Adrenal gland (tissue), 12 donors: ENCODE measurements around the gene NKAIN2. TPM values are rescaled to one million over a fixed set of nuclear protein-coding genes. Genes with fewer than 3 reads are reported as not detected.
"Not testable (repeated sequence)": the region's sequence is repeated elsewhere in the genome, so short reads cannot be mapped to it uniquely, and the experiment has no call there.

Source experiments
- DNase-seq, 7 donors: peaks; one replicate each; pipeline ENCODE4 v3.0.0-alpha.2; 2019 to 2020
- H3K27ac ChIP-seq, 5 donors: fragments of 200-600 bp; sonication (generic) in 4 of 5; 1 replicate in 3 of 5; 2 replicates in 2 of 5; pipeline versions ENCODE4 v1.5.1 to v1.8.0; 2016 to 2020; ENCODE audit warnings: mild to moderate bottlenecking in 1 of 5
- H3K27me3 ChIP-seq: fragments of 200-600 bp; 2 replicates; pipeline ENCODE4 v1.8.0; 2021
- H3K36me3 ChIP-seq, 2 donors: fragments of 200-600 bp; replicated peaks in 1 of 2; 1 replicate in 1 of 2; 2 replicates in 1 of 2; pipeline versions ENCODE4 v1.5.1 to v1.8.0; 2018 to 2022
- H3K4me1 ChIP-seq, 2 donors: fragments of 200-600 bp; replicated peaks in 1 of 2; 1 replicate in 1 of 2; 2 replicates in 1 of 2; pipeline versions ENCODE4 v1.5.1 to v1.8.0; 2018 to 2021
- H3K4me3 ChIP-seq, 4 donors: fragments of 200-600 bp; sonication (generic) in 3 of 4; one replicate each; pipeline ENCODE4 v1.5.1; 2016 to 2018
- H3K9me3 ChIP-seq, 3 donors: fragments of 200-600 bp; sonication (generic) in 1 of 3; replicated peaks in 1 of 3; 1 replicate in 2 of 3; 2 replicates in 1 of 3; pipeline versions ENCODE4 v1.5.1 to v1.8.0; 2016 to 2021
- POLR2A ChIP-seq, 2 donors: fragments of 450-650 bp; IDR thresholded peaks; one replicate each; pipeline ENCODE4 v1.6.1; 2017; ENCODE audit warnings: antibody characterized with exemption in 2 of 2, mild to moderate bottlenecking in 2 of 2, moderate library complexity in 1 of 2
- WGBS, 4 donors: extraction: QIAGEN DNeasy Blood & Tissue Kit in 2 of 4; methylation state at CpG; one replicate each; pipeline versions ENCODE4 v1.1.5 to v1.1.7; 2013 to 2017; 5-methylcytosine and 5-hydroxymethylcytosine counted together
- intact Hi-C, 2 donors: fragments of 100-400 bp; cut with DNase I; formaldehyde crosslinking; loops; one replicate each; pipeline versions ENCODE4 v1.14.1 to v1.15.0; 2022 to 2023
- polyA plus RNA-seq, 3 donors: library from polyadenylated mRNA; stranded (reverse); fragments of 200-250 nt in 2 of 3; fragments of 350-450 nt in 1 of 3; fragmentation: Illumina TruSeq in 1 of 3; extraction: RNeasy Lipid Tissue Mini Kit (QIAGEN cat#74804) in 1 of 3; gene quantifications; one replicate each; pipeline ENCODE4 v1.2.3, GENCODE V29; 2013 to 2014
- total RNA-seq, 9 donors: library from RNA; depleted of rRNA in 4 of 9; stranded (reverse); fragments of >200 nt in 4 of 9; fragments of 120-200 nt in 1 of 9; fragmentation: NEBNext Ultra II Directional in 1 of 9; extraction: Animal tissue kit (Norgen Biotek cat#: 25700) in 1 of 9; gene quantifications; one replicate each; pipeline versions ENCODE4 v1.1.0 to v1.2.4, GENCODE V29; 2013 to 2023
- TF ChIP-seq, protein P1 (sequence below), 6 experiments: fragments of 450-650 bp in 4 of 6; fragments of 200-600 bp in 2 of 6; sonication (generic) in 1 of 6; IDR thresholded peaks; 1 replicate in 5 of 6; 2 replicates in 1 of 6; pipeline versions ENCODE4 v1.5.1 to v1.8.0; 2016 to 2021; ENCODE audit warnings: antibody characterized with exemption in 6 of 6, mild to moderate bottlenecking in 2 of 6, moderate library complexity in 1 of 6
- donor health status: healthy with polysubstance abuse.
- donor health status: Bipolar disorder and iron deficiency.
- donor health status: DM: yes; HTN: yes; CAD: no.
- donor health status: DM: no; HTN: no; CAD: no.
- donor health status: DM: no; HTN: no; CAD: no.
- donor health status: DM: yes; HTN: yes; CAD: no.

NKAIN2 gene
- total and polyA plus RNA-seq, 12 donors = under 0.01 to 0.61 (median 0.23) TPM; not detected in 3

DNA sequence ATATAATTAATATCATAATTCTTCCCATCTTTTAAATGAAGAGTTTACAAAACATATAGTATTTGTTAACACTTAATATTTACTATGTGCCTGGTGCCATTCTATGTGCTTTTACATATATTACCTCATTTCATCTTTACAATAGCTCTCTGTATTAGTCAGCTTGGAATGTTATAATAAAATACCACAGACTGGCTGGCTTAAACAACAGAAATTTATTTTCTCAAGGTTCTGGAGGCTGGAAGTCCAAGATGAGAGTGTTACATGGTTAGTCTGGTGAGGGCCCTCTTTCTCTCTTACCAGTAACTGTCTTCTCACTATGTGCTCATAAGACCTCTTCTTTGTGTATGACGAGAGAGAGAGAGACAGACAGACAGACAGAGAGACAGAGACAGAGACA is 110.2 kb downstream of the NKAIN2 start:
- Histone ChIP-seq H3K4me3 (no peak overlapping the region), H3K9me3 (no peaks in the 10 kb centered on the region), H3K4me1 (no peaks in the 10 kb centered on the region), H3K27me3 (no peaks in the 10 kb centered on the region), H3K36me3 (no peaks in the 10 kb centered on the region), H3K27ac (no peak overlapping the region)
- 43 to 94% (median 78%) methylated on average over 1 of the region's 1 CpG for WGBS, 4 donors
- intact Hi-C loops = no loop called here
- DNase-seq = no peak
- TF ChIP-seq, protein P1, sequence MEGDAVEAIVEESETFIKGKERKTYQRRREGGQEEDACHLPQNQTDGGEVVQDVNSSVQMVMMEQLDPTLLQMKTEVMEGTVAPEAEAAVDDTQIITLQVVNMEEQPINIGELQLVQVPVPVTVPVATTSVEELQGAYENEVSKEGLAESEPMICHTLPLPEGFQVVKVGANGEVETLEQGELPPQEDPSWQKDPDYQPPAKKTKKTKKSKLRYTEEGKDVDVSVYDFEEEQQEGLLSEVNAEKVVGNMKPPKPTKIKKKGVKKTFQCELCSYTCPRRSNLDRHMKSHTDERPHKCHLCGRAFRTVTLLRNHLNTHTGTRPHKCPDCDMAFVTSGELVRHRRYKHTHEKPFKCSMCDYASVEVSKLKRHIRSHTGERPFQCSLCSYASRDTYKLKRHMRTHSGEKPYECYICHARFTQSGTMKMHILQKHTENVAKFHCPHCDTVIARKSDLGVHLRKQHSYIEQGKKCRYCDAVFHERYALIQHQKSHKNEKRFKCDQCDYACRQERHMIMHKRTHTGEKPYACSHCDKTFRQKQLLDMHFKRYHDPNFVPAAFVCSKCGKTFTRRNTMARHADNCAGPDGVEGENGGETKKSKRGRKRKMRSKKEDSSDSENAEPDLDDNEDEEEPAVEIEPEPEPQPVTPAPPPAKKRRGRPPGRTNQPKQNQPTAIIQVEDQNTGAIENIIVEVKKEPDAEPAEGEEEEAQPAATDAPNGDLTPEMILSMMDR (IDR thresholded peaks at IDR 0.05) = no peak
- no peak for TF ChIP-seq POLR2A (IDR thresholded peaks at IDR 0.05)

DNA sequence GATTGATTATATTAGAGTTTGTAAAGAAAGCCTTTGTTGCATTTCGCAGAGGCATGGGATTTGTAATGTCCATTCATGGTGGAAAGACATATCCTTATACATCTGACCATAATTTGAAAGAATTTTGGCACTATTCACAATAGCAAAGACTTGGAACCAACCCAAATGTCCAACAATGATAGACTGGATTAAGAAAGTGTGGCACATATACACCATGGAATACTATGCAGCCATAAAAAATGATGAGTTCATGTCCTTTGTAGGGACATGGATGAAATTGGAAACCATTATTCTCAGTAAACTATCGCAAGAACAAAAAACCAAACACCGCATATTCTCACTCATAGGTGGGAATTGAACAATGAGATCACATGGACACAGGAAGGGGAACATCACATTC is 119.7 kb downstream of the NKAIN2 start:
- intact Hi-C loops, DNase-seq, H3K27me3 ChIP-seq, H3K9me3 ChIP-seq, H3K4me1 ChIP-seq, H3K36me3 ChIP-seq, H3K27ac ChIP-seq, H3K4me3 ChIP-seq: not testable (repeated sequence)
- 86 to 94% (median 89%) methylated on average over 1 of the region's 3 CpGs for WGBS, 4 donors

DNA sequence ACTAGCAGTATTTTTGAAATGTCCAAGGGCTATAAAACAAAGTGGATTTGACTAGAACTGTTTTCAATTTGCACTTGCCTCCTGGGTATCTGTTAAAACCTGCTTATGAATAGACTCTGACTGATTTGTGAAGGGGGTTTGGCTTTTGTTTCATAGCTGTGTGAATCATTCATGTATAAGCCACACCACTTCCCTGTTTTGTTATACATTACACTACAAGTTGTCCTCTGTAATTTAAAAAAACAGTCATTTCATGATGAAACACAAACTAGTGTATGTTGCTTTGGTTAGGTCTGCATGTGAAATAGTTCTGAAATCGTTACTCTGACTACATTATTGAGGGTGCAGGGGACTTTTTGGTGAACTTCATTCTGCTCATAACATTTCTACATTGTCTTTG is 121.7 kb downstream of the NKAIN2 start:
- H3K27me3 ChIP-seq = no peaks in the 10 kb centered on the region
- intact Hi-C loops = no loop called here
- H3K27ac ChIP-seq = no peak overlapping the region
- no peak overlapping the region for H3K4me3 ChIP-seq
- no peak for TF ChIP-seq POLR2A (IDR thresholded peaks at IDR 0.05)
- TF ChIP-seq, protein P1 (IDR thresholded peaks at IDR 0.05) = no peak
- WGBS, 4 donors = 29 to 40% (median 38%) methylated on average over 1 of the region's 1 CpG
- H3K9me3 ChIP-seq = no peaks in the 10 kb centered on the region
- H3K36me3 ChIP-seq = no peaks in the 10 kb centered on the region
- no peaks in the 10 kb centered on the region for H3K4me1 ChIP-seq
- DNase-seq = no peak

DNA sequence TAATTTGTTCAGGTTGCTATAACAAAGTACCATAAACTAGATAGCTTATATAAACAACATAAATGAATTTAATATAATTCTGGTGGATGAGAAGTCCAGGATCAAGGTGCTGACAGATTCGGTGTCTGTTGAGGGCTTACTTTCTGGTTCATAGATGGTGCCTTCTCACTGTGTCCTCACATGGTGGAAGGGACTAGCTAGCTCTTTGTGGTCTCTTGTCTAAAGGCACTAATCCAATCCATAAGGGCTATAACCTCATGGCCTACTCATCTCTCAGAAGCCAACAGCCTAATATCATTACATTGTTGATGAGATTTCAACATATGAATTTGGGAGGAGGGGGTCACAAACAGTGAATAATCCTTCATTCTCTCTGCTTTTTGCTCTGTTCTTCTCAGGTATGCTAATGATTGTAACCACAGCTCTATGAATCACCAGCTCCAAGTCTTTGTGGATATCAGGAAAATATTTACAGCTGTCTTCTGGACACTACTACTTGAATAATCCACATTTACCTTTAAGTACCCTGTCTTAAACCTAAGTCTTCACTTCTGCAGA is 122.3 kb downstream of the NKAIN2 start:
- 81 to 96% (median 90%) methylated on average over 1 of the region's 1 CpG for WGBS, 4 donors
- Histone ChIP-seq H3K4me3 (no peak overlapping the region), H3K36me3 (no peaks in the 10 kb centered on the region), H3K27me3 (no peaks in the 10 kb centered on the region), H3K27ac (no peak overlapping the region), H3K4me1 (no peaks in the 10 kb centered on the region), H3K9me3 (no peaks in the 10 kb centered on the region)
- TF ChIP-seq, protein P1 (IDR thresholded peaks at IDR 0.05) = no peak
- TF ChIP-seq POLR2A (IDR thresholded peaks at IDR 0.05) = no peak
- intact Hi-C loops = no loop called here
- no peak for DNase-seq

DNA sequence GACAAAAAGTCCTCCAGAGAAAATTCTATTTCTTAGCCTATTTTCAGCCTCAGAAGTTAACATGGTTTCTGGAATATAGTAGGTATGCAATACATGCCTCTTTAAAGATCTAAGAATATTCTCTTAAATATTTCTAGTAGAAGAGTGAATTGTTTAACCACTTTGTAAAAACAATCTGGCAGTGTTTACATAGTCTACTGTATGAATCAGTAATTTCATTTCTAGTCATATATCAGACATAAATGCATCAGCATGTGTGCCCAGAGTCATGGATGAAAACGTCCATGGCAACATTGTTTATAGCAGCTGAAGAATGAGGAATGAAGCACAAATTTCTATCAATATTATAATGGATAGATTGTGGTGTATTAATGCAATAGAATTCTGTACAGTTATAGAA is 124.9 kb downstream of the NKAIN2 start:
- TF ChIP-seq POLR2A (IDR thresholded peaks at IDR 0.05) = no peak
- TF ChIP-seq, protein P1 (IDR thresholded peaks at IDR 0.05) = no peak
- intact Hi-C loops = no loop called here
- Histone ChIP-seq H3K27ac (no peak overlapping the region), H3K4me3 (no peak overlapping the region), H3K4me1 (no peaks in the 10 kb centered on the region), H3K27me3 (no peaks in the 10 kb centered on the region), H3K9me3 (no peaks in the 10 kb centered on the region), H3K36me3 (no peaks in the 10 kb centered on the region)
- 28 to 31% (median 29%) methylated on average over 1 of the region's 1 CpG for WGBS, 4 donors
- DNase-seq = no peak
